ENCODE data around the gene LPCAT2. TPM values are rescaled to one million over a fixed set of nuclear protein-coding genes. Genes with fewer than 3 reads are reported as not detected.

LPCAT2 gene
- total and polyA plus RNA-seq, 2 of the 13 experiments (the other 11 are each of a cell fraction or from before 2014, with no cell fraction given) = 9.9 to 17.6 TPM

DNA sequence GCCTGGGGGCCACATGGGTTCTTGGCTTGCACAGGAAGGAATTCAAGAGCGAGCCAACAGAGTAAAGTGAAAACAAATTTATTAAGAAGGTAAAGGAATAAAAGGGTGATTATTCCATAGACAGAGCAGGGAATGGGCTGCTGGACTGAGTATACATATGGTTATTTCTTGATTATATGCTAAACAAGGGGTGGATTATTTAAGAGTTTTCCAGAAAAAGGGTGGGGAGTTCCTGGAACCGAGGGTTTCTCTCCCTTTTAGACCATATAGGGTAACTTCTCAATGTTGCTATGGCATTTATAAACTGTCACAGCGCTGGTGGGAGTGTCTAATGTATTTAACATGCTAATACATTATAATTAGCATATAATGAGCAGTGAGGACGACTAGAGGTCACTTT, 27.8 kb upstream of the LPCAT2 start:
- Histone ChIP-seq H3K9ac (ENCODE audit: insufficient read depth, low read depth, low read length) (no peak overlapping the region), H3K4me3 (replicated peaks in 1 of 3; ENCODE audit: insufficient read depth in 1 of 3, low read depth in 2 of 3, low read length in 3 of 3) (no peak overlapping the region), H2AFZ (ENCODE audit: low read length) (no peak overlapping the region), H3K4me2 (ENCODE audit: low read depth, low read length) (no peak overlapping the region), H3K27me3 (ENCODE audit: control insufficient read depth in 1 of 2, insufficient read depth in 2 of 2, low read length in 2 of 2) (peaks cover 4 to 39% of the 10 kb centered on the region in 2 experiments; a peak in 4 of 5 replicates), H3K79me2 (ENCODE audit: insufficient read depth, low read length) (no peaks in the 10 kb centered on the region), H3K36me3 (replicated peaks in 1 of 2; ENCODE audit: control insufficient read depth in 1 of 2, insufficient read depth in 2 of 2, low read length in 2 of 2) (no peaks in the 10 kb centered on the region), H3K9me3 (ENCODE audit: low read length) (no peaks in the 10 kb centered on the region), H4K20me1 (ENCODE audit: insufficient read depth, low read length) (no peaks in the 10 kb centered on the region), H3K27ac (ENCODE audit: extremely low read length, insufficient read depth, low read length) (no peak overlapping the region), H3K4me1 (ENCODE audit: insufficient read depth, low read length) (peaks cover 15% of the 10 kb centered on the region)
- 49% methylated on average over 4 of the region's 4 CpGs for WGBS (ENCODE audit: low lambda C conversion rate)
- BruUV-seq (replicated peaks) = no TSS peak
- in situ Hi-C loops (cut with HindIII; ENCODE audit: extremely low pct_ligation_motif_present, low pct_unique_long_range_greater_than_20kb) (no loop called here), intact Hi-C loops (cut with micrococcal nuclease; ENCODE audit: unreplicated experiment) (no loop called here)
- FAIRE-seq = no peak
- ChIA-PET POLR2A (no interaction called here), CTCF (ENCODE audit: low intra/inter-chr PET ratio, low total read pairs) (no interaction called here)
- no peak for ATAC-seq
- TF ChIP-seq ZFP37 (CRISPR knock-in tag; IDR thresholded peaks at IDR 0.05; ENCODE audit: borderline replicate concordance) (no peak), PLRG1 (conservative IDR thresholded peaks at IDR 0.05) (no peak), CBX2 (IDR thresholded peaks at IDR 0.05; ENCODE audit: low read depth, low read length) (no peak), CBX2 (CRISPR knock-in tag; IDR thresholded peaks at IDR 0.05; ENCODE audit: low read depth) (no peak), ZNF253 (CRISPR knock-in tag; IDR thresholded peaks at IDR 0.05; ENCODE audit: borderline replicate concordance) (no peak), ZEB1 (IDR thresholded peaks at IDR 0.05; ENCODE audit: insufficient replicate concordance, low read depth) (no peak), EZH2 (conservative IDR thresholded peaks at IDR 0.05; ENCODE audit: low read depth, low read length) (no peak), ATM (IDR thresholded peaks at IDR 0.05; ENCODE audit: borderline replicate concordance) (no peak), DNMT3B (CRISPR knock-in tag; conservative IDR thresholded peaks at IDR 0.05) (no peak), NRL (CRISPR knock-in tag; IDR thresholded peaks at IDR 0.05; ENCODE audit: borderline replicate concordance) (no peak)
- TF ChIP-seq, protein P1, sequence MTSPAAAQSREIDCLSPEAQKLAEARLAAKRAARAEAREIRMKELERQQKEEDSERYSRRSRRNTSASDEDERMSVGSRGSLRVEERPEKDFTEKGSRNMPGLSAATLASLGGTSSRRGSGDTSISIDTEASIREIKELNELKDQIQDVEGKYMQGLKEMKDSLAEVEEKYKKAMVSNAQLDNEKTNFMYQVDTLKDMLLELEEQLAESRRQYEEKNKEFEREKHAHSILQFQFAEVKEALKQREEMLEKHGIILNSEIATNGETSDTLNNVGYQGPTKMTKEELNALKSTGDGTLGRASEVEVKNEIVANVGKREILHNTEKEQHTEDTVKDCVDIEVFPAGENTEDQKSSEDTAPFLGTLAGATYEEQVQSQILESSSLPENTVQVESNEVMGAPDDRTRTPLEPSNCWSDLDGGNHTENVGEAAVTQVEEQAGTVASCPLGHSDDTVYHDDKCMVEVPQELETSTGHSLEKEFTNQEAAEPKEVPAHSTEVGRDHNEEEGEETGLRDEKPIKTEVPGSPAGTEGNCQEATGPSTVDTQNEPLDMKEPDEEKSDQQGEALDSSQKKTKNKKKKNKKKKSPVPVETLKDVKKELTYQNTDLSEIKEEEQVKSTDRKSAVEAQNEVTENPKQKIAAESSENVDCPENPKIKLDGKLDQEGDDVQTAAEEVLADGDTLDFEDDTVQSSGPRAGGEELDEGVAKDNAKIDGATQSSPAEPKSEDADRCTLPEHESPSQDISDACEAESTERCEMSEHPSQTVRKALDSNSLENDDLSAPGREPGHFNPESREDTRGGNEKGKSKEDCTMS (CRISPR knock-in tag; conservative IDR thresholded peaks at IDR 0.05) = no peak
- TF ChIP-seq, protein P2, sequence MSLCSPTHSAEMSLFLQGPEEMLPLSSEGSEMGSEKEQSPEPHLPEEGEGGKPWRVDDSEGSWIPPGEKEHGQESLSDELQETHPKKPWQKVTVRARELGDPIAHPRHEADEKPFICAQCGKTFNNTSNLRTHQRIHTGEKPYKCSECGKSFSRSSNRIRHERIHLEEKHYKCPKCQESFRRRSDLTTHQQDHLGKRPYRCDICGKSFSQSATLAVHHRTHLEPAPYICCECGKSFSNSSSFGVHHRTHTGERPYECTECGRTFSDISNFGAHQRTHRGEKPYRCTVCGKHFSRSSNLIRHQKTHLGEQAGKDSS (CRISPR knock-in tag; IDR thresholded peaks at IDR 0.05; ENCODE audit: borderline replicate concordance, low read depth) = no peak
- TF ChIP-seq, protein P3, sequence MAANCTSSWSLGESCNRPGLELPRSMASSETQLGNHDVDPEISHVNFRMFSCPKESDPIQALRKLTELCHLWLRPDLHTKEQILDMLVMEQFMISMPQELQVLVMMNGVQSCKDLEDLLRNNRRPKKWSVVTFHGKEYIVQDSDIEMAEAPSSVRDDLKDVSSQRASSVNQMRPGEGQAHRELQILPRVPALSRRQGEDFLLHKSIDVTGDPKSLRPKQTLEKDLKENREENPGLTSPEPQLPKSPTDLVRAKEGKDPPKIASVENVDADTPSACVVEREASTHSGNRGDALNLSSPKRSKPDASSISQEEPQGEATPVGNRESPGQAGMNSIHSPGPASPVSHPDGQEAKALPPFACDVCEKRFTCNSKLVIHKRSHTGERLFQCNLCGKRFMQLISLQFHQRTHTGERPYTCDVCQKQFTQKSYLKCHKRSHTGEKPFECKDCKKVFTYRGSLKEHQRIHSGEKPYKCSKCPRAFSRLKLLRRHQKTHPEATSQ (CRISPR knock-in tag; IDR thresholded peaks at IDR 0.05; ENCODE audit: borderline replicate concordance) = no peak
- DNase-seq (ENCODE audit: low spot score) = no peak

Data from HepG2 (cell line).